GM18519 (cell line): ENCODE data around the gene NES.

Experiments used
- ATAC-seq: cut with Tn5 transposase; IDR thresholded peaks from one replicate; pipeline ENCODE4 v1.9.1; 2021; ENCODE audit warnings: mild to moderate bottlenecking, moderate library complexity; ENCODE audit not compliant: unreplicated experiment, low FRiP score

Gene NES

DNA sequence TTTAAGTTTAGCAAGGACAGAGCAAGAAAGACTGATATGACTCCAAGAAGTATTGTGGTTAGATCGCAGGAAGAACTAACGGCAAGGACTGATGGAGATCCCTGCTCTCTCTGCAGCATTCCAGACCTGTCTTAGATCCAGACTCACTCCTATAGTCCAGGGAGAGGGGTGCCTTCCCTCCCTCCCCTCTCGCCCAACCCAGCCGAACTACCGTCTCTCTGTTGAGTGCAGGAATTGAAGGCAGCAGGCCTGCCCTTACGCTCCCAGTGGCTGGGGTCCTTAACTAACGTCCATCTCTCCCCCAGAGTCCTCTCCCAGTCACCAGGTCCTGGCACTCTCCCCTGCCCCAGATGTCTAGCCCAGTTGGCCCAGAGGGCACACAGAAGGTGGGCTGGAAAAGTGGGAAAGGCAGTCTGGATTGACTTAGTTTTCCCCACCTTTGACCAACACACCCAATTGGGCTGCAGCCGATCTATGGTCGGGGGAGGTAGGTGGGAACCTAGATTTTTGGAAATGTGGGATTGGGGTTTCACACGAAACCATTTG, 27.0 kb upstream of the NES start:
- ATAC-seq = no peak

DNA sequence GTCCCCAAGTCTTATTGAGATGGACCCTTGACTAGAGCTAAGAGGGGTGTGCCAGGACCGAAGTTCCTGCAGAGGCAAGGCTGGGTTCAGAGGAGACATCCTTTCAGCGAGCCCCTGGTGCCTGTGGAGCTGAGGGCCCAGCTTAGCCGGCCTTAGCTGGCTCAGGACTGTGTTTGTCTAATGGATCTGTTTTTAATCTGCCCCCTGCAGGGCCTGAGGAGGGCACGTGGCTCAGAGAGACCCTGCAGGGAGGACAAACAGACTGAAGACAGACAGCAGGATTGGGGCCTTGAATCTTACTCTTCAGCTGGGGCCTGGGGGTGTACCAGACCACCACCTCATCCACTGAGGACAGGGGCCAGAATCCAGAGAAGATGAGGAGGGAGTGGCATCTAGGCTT, 26.5 kb upstream of the NES start:
- no peak for ATAC-seq

DNA sequence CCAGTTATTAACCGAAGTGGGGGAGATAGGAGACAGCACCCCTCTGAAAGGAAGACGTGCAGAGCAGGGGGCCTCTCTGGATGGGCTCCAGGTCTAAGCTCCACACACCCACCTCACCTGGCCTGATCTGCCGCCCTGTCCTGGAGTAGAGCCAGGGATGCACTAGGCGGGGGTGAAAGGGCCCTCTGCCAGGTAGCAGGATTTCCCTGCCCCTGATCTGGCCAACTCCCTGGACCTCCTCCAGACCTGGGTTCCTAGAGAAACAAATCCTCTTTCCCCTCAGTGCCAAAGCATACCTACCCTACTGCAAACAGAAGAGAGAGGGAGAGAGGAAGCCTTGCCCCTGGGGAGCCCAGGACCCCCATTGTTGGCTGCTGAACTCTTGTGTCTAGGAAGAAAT, 26.1 kb upstream of the NES start:
- ATAC-seq = no peak

DNA sequence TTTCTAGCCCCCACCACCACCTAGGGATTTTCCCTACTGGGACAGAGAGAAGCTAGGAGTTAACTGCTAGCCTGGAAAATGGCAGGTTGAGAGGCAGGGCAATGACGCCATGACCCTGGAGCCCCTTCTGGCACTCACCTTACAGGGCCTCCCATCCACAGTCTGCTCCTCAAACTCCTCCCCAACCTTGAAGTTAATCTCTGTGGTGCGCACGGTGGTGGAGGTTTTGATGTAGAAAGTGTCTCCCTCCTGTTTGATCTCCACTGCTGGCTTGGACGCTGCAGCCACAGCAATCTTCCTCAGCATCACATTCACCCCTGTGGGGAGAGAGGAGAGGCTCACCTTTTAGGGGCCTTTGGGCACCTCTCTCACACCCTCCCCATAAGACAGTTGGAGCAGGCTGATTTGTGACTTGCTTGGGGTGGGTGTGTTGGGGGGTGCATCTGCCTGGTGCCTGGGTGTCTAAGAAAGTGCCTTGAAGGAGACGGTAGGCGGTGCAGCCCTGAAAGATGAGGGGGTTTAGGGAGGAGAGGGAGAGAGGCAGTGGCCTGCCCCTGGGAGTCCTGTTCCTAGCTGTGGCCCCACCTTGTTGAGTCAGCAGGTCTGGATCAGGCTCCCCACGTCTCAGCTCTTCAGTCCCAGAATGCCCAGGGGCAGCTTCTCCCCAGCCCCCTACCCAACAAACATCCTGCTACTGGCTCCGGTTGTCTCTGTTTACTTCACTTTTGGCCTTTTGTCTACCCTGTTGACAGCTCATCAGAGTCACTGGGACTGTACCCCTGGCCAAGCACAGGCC, 23.7 kb upstream of the NES start:
- ATAC-seq = no peak

DNA sequence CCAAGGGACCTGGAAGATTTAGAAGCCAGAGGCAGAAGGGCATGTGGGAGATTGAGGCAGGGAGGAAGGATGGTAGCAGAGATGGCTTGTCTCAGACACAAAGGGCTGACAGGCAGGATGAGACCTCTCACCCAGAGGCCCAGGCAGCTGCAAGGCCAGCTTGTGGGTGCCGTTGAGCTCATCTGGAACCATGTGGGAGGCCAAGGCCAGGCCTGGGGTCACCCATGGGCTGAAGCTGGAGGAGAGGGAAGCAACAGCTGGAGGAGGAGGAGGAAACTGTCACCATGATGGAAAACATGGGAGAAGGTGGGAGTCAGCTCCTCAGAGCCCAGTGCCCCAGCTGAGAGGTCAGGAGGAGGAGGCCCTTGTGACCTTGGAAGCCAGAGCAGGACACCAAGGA, 21.8 kb upstream of the NES start:
- ATAC-seq = no peak

DNA sequence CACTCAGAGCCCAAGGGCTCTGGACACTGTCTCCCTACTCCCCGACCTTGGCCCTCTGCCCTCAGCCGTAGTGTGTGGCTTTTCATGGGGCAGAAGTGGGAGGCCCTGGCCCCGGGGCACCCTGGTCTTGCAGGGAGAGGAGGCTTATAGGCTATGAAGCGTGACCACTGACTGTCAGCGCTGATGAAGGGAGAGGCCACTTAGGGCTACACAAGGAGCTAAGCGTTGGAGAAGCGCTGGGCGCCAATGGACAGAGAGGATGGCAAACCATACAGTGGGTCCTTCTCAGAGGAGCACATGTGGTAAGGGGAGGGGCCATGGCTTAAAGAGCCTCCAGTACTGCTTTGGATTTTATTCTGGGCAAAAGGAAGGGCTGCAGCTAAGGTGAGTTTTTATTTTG, 20.3 kb upstream of the NES start:
- no peak for ATAC-seq

DNA sequence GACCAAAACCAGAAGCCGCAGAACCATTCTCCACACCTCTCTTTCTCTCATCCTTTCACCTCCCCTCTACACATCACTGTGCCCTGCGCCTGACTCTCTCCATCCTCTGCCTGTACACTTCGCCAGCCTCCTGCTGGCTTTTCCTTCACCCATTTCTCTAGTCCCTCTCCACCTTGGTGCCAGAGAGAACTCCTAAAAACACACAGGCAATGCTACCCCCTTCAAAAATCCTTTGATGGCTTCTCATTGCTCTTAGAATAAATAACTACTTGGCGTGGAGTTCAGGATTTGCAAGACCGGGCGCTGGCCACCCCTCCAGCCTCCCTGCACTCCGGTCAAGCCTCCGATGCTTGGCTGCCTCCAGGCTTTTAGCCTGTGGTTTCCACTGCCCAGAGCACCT, 19.5 kb upstream of the NES start:
- ATAC-seq = no peak

DNA sequence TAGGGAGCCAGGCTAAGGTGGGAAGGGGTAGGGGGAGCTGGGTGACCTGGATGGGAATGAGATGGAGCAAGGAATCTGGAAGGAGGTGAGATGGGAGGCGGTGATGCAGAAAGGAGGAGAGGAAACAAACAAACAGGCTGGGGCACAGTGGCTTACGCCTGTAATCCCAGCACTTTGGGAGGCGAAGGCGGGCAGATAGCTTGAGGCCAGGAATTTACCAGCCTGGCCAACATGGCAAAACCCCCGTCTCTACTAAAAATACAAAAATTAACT, 17.4 kb upstream of the NES start:
- no peak for ATAC-seq

DNA sequence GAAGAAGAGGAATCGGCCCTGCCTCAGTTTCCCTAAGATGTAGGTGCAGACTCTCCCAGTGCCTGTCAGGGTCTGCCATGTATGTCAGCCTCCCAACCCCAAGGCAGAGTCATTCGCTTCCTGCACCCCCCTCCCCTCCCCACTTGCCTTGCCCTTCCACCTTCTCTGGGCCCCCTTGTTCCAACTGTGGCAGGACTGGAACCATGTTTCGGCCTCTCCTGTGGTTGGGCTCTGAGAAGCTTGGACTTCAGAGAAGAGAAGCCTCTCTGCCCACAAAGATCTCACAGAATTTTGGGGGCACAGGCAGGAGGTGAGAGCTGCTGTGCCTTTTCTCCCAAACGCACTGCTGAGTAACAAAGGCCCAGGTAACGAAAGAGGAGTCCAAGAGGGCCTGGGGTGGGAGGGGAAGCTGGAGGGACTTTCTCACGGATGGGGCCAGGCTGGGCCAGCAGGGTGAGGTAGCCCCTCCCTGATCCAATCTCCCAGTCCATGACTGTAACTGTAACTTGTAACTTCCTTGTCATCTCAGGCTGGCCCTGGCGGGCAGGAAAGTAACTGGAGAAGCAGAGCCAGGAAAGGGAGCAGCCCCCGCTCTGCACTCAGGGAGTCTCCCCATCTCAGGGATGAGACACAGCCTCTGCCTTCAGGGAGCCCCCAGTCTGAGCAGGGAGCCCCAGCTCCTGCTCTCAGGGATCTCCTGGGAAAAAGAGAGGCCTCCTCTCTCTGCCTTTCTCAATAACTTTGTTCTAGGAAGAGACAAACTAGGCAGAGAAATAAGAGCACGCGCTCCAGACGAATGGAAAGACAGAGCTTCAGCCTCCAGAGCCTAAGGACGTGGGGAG, 16.9 kb upstream of the NES start:
- ATAC-seq = no peak

DNA sequence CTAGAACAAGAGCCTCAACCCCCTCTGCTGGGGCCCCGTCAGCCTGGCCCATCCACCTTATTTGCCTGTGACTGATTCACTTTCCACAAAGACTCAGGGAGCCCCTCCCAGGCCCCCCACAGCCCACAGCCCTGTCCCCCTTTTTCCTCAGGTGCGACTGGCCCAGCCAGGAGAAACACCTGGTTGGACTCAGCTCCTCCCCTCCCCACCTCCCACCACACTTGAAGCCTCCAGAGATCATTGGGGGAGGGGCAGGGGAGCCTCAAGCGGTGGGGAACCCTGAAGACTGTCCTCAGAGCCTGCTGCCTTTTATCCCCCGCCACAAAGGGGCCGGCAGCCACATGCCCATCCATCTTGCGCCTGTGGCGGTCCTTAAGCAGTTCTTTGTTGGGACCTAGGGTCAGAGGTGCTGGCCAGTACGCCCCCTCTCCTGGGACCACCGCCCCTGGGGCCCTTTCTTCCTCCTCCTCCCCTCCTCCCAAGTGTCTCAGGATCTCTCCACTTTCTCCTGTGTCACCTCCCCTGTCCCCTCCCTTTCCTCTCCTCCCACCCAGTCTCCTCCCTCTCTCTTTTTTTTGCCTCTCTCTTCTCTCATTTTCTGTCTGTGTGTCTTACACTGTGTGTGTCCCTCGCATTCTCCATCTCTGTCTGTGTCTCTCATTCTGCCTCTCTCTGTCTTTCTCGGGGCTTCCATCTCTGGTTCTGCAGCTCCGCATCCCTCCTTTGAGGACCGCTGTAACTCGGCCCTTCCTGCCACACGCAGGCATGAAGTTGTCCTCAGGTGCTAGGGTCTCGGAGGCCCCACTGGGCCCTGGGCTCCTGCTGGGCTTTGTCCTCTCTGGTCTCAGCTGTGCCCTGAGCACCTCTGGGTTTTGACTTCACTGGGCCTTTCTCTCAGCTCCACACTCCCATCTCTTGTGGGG, 16.0 kb upstream of the NES start:
- ATAC-seq = no peak

DNA sequence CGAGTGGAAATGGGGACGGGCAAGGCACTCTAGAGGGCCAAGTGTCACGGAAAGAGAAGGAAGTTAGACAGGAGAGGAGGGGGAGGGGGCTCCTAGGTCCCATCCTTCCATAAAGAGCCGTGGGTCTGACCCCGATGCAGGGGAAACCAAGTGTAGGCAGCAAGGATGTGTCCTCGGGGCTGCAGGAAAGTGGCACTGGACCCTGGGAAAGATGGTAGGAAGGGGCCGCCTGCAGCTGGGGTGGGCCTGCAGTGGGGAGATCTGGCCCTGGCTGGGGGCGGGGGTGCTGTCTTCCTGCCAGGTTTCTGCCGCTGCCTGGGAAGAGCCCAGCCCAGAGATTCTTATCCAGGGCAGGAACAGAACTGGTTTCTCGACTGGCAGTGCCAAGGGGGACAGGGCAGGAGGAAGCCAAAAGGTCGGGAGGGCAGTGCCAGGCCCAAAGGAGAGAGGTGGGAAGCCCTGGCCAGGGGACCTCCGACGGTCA, 15.3 kb upstream of the NES start:
- ATAC-seq = no peak

DNA sequence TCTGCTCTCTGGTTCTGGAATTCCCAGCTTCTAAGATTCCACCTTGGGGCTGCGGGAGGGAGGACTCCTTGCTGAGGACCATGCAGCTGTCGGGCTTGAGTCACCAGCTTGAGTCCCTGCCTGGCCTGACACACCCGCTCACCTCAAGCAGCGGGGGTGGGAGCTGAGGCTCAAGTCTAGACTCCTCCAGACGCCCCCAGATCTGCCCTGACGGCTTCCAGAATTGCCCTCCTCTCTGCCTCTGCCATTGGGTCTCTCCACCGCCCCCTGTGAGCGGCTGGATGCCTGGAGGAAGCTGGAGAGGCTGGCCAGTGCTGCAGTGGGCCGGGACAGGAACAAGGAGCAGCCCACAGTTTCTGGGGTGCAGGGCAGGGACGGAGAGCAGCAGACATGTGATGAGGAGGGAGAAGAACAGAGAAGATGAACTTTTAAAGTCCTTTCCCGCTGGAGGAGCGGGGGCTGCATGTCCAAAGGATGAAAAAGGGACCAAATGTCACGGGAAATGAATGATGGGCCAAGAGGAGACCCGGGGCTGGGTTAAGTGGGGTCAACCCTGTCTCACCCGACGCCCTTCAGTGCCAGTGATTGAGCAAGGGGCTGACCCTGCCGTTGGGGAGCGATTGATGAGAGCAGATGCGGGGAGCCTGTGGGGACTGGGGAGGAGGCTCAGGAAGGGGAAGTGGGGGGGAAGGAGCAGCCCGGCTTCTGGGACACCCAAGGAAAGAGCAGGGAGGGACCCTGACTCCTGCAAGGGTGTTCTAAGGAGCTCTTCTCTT, 14.6 kb upstream of the NES start:
- no peak for ATAC-seq

DNA sequence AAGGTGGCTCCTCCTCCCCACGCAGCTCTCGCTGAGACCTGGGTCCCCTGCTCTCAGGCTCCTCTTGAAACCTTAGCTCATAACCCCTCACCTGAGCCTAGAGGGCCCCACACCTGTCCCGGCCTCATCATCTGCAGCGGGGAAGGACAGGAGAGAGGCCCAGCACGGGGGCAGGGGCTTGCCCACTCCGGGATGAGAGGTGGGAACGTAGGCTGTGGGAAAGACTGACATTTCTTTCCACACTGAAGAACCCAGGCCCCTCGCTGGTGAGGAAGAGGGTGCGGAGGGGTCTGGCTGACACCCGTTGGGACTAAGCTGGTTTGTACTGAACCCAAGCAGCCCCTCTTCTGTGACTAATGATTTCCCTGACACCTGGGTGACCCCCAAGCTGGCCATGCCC, 14.0 kb upstream of the NES start:
- no peak for ATAC-seq

DNA sequence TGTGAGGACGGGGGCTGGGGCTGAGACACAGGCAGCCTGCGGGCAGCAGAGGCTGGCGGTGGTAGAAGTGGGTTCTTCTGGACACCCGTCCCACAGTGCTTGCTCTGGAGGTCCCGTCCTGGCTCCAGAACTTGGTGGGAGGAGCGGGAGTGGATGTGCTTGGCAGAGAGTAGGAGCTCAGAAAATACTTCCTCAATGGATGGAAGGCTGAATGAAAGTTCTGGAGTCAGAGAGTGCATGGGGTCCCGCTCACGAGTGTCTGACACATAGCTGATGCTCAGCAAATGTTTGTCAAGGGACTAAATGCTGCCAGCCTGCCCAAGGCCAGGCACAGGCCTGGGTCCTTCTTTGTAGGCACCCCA, 13.4 kb upstream of the NES start:
- no peak for ATAC-seq

DNA sequence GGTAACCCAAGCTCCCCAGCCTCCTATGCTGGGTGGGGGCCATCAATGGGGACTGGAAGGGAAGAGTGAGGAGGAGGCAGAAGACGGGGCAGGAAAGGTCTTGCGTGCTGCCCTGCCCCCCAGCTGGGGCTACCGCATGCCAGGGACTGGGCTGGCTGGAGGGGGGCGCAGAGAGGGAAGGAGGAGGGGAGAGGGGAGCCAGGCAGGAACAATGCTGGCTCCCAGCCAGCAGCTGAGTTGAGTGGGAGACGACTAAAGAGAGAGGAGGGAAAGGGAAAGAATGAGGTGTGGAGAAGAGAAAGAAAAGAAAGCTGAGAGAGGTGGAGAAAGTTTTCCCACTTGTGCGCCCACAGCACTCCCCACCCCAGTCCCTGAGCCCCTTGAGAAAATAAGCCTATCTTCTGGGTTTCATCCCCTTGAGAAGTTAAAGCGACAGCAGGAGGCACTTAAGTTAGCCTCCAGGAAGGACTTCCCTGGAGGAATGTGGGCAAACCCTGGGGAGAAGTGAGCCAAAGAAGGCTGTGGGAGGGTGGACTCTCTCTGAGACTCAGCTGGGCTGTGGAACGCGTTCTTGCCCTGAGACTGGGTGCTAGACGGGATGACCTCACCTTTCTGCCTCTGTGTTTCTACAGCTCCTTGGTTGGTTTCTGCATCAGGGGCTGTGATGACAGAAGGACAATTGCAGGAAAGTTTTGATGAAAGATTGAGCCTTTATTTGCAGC, 12.9 kb upstream of the NES start:
- no peak for ATAC-seq

DNA sequence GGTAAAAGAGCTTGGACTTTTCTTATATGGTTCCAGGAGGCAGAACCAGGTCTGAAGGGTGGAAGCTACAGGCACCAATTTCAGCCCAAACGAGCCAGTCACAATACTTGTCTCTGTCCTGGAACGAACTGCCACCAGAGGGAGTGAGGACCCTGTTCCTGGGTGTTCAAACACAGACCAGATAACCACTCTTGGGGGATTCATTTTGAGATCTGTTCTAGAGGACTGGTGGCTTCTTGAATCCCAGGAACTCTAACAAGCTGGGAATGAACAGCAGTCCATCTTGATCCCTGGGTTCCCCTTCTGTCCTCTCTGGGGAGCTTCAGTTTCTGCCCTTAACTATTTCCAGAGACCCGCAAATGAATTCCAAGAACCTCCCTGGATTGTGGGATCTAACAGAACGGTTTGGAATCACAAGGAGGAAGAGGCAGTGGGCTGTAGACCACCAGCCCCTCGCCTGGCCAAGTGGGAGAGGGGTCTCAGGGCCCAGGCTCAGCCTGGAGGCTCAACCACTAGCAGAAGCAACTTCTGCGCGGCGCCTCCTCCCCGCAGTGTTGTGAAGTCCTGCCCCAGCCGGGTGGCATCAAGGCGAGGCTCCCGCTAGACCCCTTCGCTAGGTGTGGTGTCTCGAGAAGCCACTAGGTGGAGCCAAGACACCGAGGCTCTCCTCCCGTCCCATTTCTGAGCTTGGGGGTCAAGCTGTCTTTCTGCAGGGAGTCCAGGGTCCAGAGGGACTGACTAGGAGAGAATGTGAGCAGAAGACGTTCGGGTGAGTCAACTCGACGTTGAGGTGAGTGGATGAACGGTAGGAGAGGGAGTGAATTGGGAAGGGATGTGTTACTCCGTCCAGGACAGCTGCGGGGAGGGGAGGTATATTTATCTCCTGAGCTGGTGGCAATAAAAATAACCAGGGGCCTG, 12.1 kb upstream of the NES start:
- no peak for ATAC-seq

DNA sequence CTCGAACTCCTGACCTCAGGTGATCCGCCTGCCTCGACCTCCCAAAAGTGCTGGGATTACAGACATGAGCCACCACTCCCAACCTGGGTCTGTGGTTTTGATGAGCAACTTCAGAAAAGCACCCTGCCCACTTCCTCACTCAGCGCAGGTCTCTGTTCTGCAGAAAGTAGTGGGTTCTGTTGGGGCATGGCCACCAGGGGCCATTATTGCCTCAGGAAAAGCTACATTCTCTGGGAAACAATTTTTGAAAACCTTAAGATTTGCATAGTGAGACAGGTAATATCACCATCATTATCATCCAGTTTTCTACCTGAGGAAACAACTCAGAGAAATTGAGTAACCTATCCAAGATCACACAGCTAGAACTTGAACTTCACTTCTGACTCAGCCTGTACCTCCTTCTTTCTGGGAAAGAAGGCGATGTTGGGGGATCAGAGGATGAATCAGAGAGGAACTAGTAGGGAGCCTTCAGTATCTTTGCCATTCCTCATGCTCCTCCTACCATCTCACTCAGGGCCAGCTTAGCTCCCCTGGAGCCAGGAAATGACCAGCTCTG, 7.1 kb upstream of the NES start:
- ATAC-seq = no peak
